GM18505 (cell line): ENCODE measurements around the gene SYNGR4.

Experiments
- ATAC-seq: cut with Tn5 transposase; IDR thresholded peaks from one replicate; pipeline ENCODE4 v1.9.1; 2021; ENCODE audit not compliant: unreplicated experiment
- POLR2A ChIP-seq: IDR thresholded peaks from 4 replicates; pipeline ENCODE4 v1.6.1; 2011; ENCODE audit warnings: borderline replicate concordance; ENCODE audit not compliant: insufficient read depth, insufficient read length; ENCODE audit errors: extremely low read depth

The SYNGR4 gene

DNA sequence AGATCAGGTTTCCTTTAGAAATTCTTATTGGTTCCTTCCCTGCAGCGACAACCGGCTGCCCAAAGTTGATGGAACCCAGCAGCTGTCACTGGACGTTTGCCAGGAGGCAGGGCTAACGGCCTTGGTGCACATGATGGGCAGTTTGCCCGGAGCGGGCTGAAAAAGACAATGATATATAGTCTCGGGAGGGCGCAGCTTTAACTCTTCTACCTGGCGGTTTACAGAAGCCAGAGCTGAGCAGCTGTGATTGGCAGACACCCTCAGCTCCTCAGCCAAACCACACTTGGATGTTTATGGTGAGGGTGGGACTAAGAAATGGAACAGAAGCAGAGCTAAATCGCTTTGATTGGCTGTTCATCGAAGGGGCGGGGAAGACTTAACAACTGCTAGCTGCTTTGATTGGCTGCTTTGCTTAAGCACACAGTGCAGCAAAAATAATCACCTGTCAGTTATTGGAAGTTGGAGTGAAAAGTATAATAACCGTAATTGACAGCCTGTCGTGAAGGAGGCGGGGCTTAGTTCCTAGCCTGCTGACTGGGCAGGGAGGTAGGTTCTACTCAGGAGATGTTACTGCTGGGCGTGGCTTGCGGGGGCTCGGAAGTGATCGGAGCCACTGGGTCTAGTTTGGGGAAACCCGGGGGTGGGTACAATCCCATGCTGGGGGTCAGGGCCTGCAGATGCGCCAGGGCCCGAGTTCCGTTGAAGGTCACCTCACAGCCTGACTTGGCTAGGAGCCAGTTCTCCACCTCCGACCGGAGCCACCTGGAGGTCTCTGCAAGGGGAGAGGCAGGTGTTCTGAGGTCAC is 31.3 kb upstream of the SYNGR4 start:
- TF ChIP-seq POLR2A, result peak; percentile 67
- ATAC-seq, result peak; percentile 55

DNA sequence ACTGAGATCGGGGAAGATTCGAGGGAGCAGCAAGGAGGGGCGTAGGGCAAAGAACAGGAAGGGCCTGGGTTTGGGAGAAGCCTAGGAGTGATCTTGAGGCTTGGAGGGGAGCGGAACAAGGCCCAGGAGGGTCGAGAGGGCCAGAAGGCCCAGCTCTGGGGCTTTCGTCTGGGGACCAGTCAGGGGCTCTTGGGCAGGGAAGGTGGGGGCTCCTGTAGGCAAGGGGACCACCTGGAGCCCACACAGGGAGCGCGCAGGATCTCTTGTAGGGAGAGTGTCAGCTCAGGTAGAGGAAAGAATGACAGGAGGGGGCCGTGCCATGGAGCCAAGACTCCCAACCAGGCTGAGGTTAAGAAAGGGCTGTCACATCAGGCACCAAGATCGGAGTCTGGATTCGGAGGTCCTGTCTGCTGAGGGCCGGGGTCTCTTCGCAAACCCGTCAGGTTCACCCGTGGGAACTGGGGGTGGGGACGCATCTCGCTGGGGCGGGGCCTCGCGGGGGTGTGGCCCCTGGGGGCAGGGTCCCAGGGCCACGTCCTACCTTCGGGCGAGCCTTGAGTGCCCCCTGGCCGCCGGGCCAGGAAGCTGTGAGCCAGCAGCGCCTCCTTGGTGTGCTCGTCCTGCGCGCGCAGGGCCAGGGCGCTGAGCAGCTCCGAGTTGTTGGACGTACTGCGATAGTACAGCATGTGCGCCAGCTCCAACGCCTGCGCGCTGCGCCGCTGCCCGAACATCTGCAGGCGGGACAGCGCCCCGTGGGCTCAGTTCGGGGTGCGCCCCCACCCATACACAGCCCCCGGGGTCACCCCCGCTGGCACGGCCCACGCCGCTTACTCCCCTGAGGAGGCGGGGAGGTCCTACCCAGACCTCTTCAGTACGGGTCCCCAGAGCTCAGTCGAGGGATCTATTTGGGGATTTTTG is 30.4 kb upstream of the SYNGR4 start:
- peak; percentile 50 for ATAC-seq
- peak; percentile 60 for TF ChIP-seq POLR2A

GRCh38 chr19:48338253-48338755 is 25.9 kb upstream of the SYNGR4 start:
- ATAC-seq, result no peak
- TF ChIP-seq POLR2A, result no peak

GRCh38 chr19:48338802-48339503 is 25.2 kb upstream of the SYNGR4 start:
- TF ChIP-seq POLR2A, result no peak
- no peak for ATAC-seq

DNA sequence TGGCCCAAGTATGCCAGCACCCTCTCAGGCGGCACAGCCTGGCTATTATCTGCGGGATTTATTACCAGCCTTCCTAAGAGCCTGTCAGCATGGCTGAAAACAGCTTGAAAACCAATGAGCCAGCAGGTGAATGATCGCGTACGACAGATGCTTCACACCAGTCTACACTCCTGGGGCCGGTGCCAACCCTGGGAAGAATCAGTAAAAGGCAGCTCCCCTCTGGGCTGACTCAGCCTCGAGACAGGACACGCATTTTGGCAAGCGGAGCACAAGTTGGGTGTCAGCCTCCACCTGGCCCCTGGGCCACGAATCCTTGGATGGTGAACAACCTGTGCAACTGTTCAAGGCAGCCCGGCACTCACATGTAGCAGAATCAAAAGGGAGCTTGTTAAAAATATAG is 23.2 kb upstream of the SYNGR4 start:
- ATAC-seq, result no peak
- TF ChIP-seq POLR2A, result no peak

DNA sequence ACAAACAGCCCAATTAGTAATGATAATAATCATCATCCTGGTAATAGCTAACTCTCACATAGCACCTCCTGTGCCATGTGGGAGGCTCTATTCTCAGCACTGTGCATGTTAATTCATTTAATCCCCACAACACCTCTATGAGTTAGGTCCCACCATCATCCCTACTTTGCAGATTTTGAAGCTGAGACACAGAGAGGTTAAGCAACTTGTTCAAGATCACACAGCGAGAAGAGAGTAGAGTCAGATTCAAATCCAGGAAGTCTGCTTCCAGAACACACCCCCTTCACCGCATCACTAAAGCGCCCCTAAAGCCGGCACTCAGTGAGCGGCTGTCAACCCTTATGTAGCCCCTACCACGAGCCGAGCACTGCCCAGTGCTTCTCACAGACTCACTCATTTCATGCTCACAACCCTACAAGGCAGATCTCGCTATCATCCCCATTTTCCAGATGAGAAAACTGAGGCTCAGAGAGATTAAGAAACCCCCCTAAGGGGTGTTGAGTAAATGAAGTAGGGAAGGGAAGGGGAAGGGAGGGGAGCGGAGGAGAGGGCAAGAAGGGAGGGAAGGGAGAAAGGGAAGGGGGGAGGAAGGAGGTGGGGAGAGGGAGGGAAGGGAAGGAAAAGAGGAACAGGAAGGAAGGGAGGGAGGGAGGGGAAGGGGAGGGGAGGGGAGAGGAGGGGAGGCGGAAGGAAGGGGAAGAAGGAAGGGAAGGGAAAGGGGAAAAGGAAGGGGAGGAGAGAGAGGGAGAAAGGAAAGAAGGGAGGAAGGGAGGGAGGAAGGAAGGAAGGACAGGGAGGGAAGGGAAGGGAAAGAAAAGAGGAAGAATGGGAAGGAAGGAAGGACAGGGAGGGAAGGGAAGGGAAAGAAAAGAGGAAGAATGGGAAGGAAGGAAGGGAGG is 22.4 kb upstream of the SYNGR4 start:
- ATAC-seq, result no peak
- no peak for TF ChIP-seq POLR2A

DNA sequence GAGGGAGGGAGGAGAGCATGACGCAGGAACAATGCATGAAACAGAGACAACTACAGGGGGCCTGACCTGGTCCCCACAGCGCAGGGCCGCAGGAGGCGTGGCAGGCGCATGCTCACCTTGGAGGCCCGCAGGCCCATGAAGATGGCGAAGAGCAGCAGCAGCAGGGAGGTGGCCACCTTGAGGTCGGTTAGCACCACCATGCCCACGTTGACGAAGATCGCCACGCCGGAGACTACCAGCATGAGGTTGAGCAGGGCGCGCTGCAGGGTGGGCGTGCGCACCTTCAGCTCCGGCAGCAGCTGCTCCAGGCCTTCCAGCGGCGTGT is 21.8 kb upstream of the SYNGR4 start:
- no peak for TF ChIP-seq POLR2A
- ATAC-seq, result no peak

- no peak for ATAC-seq
Observed at GRCh38 chr19:48342841-48343540, 21.2 kb upstream of the SYNGR4 start.

GRCh38 chr19:48344892-48345291 is 19.3 kb upstream of the SYNGR4 start:
- ATAC-seq, result no peak
- TF ChIP-seq POLR2A, result no peak

More at GRCh38 chr19:48342841-48343540, 21.2 kb upstream of the SYNGR4 start:
- TF ChIP-seq POLR2A, result no peak

DNA sequence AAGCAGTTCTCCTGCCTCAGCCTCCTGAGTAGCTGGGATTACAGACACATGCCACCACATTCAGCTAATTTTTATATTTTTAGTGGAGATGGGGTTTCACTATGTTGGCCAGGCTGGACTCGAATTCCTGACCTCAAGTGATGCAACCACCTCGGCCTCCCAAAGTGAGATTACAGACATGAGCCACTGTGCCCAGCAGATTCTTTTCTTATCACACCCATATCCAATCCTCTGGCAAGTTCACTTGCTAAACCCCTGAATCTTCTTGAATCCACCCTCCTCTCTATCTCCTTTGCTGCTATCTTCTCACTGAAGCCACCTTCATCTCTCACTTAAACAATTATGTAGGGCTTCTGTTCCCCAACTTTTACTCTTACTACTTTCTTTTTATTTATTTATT is 18.0 kb upstream of the SYNGR4 start:
- no peak for TF ChIP-seq POLR2A
- no peak for ATAC-seq

- TF ChIP-seq POLR2A, result no peak
- no peak for ATAC-seq
Observed at GRCh38 chr19:48348045-48348444, 16.1 kb upstream of the SYNGR4 start.

- TF ChIP-seq POLR2A, result no peak
- no peak for ATAC-seq
Observed at GRCh38 chr19:48348737-48349136, 15.4 kb upstream of the SYNGR4 start.
